GM19452 (cell line): ENCODE data around the gene EDARADD.
"Not testable (repeated sequence)": the region's sequence is repeated elsewhere in the genome, so short reads cannot be mapped to it uniquely, and the experiment has no call there.

Experiments
- ATAC-seq: cut with Tn5 transposase; IDR thresholded peaks from one replicate; pipeline ENCODE4 v1.9.1; 2021; ENCODE audit not compliant: unreplicated experiment

The EDARADD gene

GRCh38 chr1:236393681-236394481, at the start of gene EDARADD:
Gene EDARADD (plus strand): TSS chr1:236394286. CDS start chr1:236394445, 159 bp downstream.
- ATAC-seq, result no peak

- ATAC-seq, result no peak
Measured at GRCh38 chr1:236345728-236346127, 48.4 kb upstream of the EDARADD start.

GRCh38 chr1:236348071-236348470, 46.0 kb upstream of the EDARADD start:
- no peak for ATAC-seq

GRCh38 chr1:236350308-236350707, 43.8 kb upstream of the EDARADD start:
- ATAC-seq, result no peak

GRCh38 chr1:236351875-236352573, 42.1 kb upstream of the EDARADD start:
- ATAC-seq, result no peak

- ATAC-seq, result not testable (repeated sequence)
Measured at GRCh38 chr1:236352747-236353146, 41.3 kb upstream of the EDARADD start.

- no peak for ATAC-seq
Measured at GRCh38 chr1:236353813-236354212, 40.3 kb upstream of the EDARADD start.

GRCh38 chr1:236354330-236355147, 39.5 kb upstream of the EDARADD start:
- ATAC-seq, result no peak

- ATAC-seq, result no peak
Measured at GRCh38 chr1:236356141-236356540, 37.9 kb upstream of the EDARADD start.

GRCh38 chr1:236361909-236362590, 32.0 kb upstream of the EDARADD start:
- ATAC-seq, result no peak

- ATAC-seq, result no peak
Measured at GRCh38 chr1:236363237-236363636, 30.8 kb upstream of the EDARADD start.

GRCh38 chr1:236365999-236366570, 28.0 kb upstream of the EDARADD start:
- no peak for ATAC-seq

GRCh38 chr1:236366681-236367080, 27.4 kb upstream of the EDARADD start:
- ATAC-seq, result not testable (repeated sequence)

GRCh38 chr1:236370420-236370819, 23.7 kb upstream of the EDARADD start:
- no peak for ATAC-seq

GRCh38 chr1:236371083-236371482, 23.0 kb upstream of the EDARADD start:
- no peak for ATAC-seq

GRCh38 chr1:236377832-236378535, 16.1 kb upstream of the EDARADD start:
- no peak for ATAC-seq

GRCh38 chr1:236381565-236382158, 12.4 kb upstream of the EDARADD start:
- no peak for ATAC-seq

- no peak for ATAC-seq
Measured at GRCh38 chr1:236388332-236388731, 5.8 kb upstream of the EDARADD start.

GRCh38 chr1:236389253-236389652, 4.8 kb upstream of the EDARADD start:
- no peak for ATAC-seq
